Measurements from ENCODE around the gene F2. TPM values are rescaled to one million over a fixed set of nuclear protein-coding genes. Genes with fewer than 3 reads are reported as not detected.
"Not testable (repeated sequence)": the region's sequence is repeated elsewhere in the genome, so short reads cannot be mapped to it uniquely, and the experiment has no call there.

F2 gene
- total RNA-seq, 4 donors from 2014 or later, result 0.41 to 0.48 TPM; not detected in 2

- H3K4me3 ChIP-seq, result no peak overlapping the region
- TF ChIP-seq, protein P1, sequence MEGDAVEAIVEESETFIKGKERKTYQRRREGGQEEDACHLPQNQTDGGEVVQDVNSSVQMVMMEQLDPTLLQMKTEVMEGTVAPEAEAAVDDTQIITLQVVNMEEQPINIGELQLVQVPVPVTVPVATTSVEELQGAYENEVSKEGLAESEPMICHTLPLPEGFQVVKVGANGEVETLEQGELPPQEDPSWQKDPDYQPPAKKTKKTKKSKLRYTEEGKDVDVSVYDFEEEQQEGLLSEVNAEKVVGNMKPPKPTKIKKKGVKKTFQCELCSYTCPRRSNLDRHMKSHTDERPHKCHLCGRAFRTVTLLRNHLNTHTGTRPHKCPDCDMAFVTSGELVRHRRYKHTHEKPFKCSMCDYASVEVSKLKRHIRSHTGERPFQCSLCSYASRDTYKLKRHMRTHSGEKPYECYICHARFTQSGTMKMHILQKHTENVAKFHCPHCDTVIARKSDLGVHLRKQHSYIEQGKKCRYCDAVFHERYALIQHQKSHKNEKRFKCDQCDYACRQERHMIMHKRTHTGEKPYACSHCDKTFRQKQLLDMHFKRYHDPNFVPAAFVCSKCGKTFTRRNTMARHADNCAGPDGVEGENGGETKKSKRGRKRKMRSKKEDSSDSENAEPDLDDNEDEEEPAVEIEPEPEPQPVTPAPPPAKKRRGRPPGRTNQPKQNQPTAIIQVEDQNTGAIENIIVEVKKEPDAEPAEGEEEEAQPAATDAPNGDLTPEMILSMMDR (IDR thresholded peaks at IDR 0.05), result no peak
- TF ChIP-seq EP300 (IDR thresholded peaks at IDR 0.05; ENCODE audit: low read depth) (no peak), POLR2A (IDR thresholded peaks at IDR 0.05) (no peak), POLR2AphosphoS5 (IDR thresholded peaks at IDR 0.05) (no peak)
- no peaks in the 10 kb centered on the region for H3K9me3 ChIP-seq
- intact Hi-C loops (cut with DNase I; ENCODE audit: low total_unique reads), result no loop called here
- in situ Hi-C loops (cut with MboI; ENCODE audit: low pct_ligation_motif_present in 1 of 4, low pct_unique_long_range_greater_than_20kb in 1 of 4, low sequenced_read_pairs in 3 of 4), result no loop called here
- WGBS, 2 donors (ENCODE audit: low coverage in 1 of 2), result 92 to 95% methylated on average over 3 to 7 of the region's 7 CpGs
- no peaks in the 10 kb centered on the region for H3K36me3 ChIP-seq
- no peaks in the 10 kb centered on the region for H3K27me3 ChIP-seq
- no peak overlapping the region for H3K27ac ChIP-seq
- H3K4me1 ChIP-seq, result peaks cover 0 to 5% (median 2%) of the 10 kb centered on the region in 4 donors
- DNase-seq, result no peak
Observed at GRCh38 chr11:46712874-46713576, 6.0 kb upstream of the F2 start.

GRCh38 chr11:46717825-46718154 lies 1.2 kb upstream of the F2 start:
- H3K36me3 ChIP-seq; H3K27me3 ChIP-seq; H3K9me3 ChIP-seq; in situ Hi-C loops (cut with MboI; ENCODE audit: low pct_ligation_motif_present in 1 of 4, low pct_unique_long_range_greater_than_20kb in 1 of 4, low sequenced_read_pairs in 3 of 4); DNase-seq; intact Hi-C loops (cut with DNase I; ENCODE audit: low total_unique reads); H3K4me3 ChIP-seq: not testable (repeated sequence)
- Histone ChIP-seq H3K27ac (peak overlapping the region in 3 of 4 donors; percentile 49 to 59 (median 51)), H3K4me1 (peaks cover 0 to 12% (median 5%) of the 10 kb centered on the region in 4 donors)
- 89 to 100% methylated on average over 2 of the region's 2 CpGs for WGBS, 2 donors (ENCODE audit: low coverage in 1 of 2)

- intact Hi-C loops (cut with DNase I; ENCODE audit: low total_unique reads) (no loop called here), in situ Hi-C loops (cut with MboI; ENCODE audit: low pct_ligation_motif_present in 1 of 4, low pct_unique_long_range_greater_than_20kb in 1 of 4, low sequenced_read_pairs in 3 of 4) (no loop called here)
- Histone ChIP-seq H3K4me3 (no peak overlapping the region), H3K9me3 (no peaks in the 10 kb centered on the region), H3K27ac (peak overlapping the region in 3 of 4 donors; percentile 49 to 59 (median 51)), H3K36me3 (no peaks in the 10 kb centered on the region), H3K27me3 (no peaks in the 10 kb centered on the region), H3K4me1 (peaks cover 0 to 12% (median 5%) of the 10 kb centered on the region in 4 donors)
- DNase-seq, result peak; percentile 51
- peak in 1 of 3 donors; percentile 8 for TF ChIP-seq POLR2AphosphoS5 (IDR thresholded peaks at IDR 0.05)
- TF ChIP-seq, protein P1 (IDR thresholded peaks at IDR 0.05), result no peak
- TF ChIP-seq POLR2A (IDR thresholded peaks at IDR 0.05), result peak; percentile 60
- 58 to 93% methylated on average over 3 to 11 of the region's 11 CpGs for WGBS, 2 donors (ENCODE audit: low coverage in 1 of 2)
Observed at GRCh38 chr11:46718155-46719019, 626 bp upstream of the F2 start.

- Histone ChIP-seq H3K9me3 (no peaks in the 10 kb centered on the region), H3K4me3 (no peak overlapping the region)
Observed at GRCh38 chr11:46719543-46720218, 668 bp downstream of the F2 start.

More at GRCh38 chr11:46719543-46720218, 668 bp downstream of the F2 start:
- no peak overlapping the region for H3K27ac ChIP-seq
- intact Hi-C loops (cut with DNase I; ENCODE audit: low total_unique reads), result no loop called here
- WGBS, 2 donors (ENCODE audit: low coverage in 1 of 2), result 80 to 88% methylated on average over 4 to 25 of the region's 25 CpGs
- no peak for DNase-seq
- in situ Hi-C loops (cut with MboI; ENCODE audit: low pct_ligation_motif_present in 1 of 4, low pct_unique_long_range_greater_than_20kb in 1 of 4, low sequenced_read_pairs in 3 of 4), result no loop called here
- H3K4me1 ChIP-seq, result peaks cover 0 to 12% (median 5%) of the 10 kb centered on the region in 4 donors
- H3K36me3 ChIP-seq, result no peaks in the 10 kb centered on the region
- H3K27me3 ChIP-seq, result no peaks in the 10 kb centered on the region
- TF ChIP-seq POLR2AphosphoS5 (IDR thresholded peaks at IDR 0.05), result no peak
- TF ChIP-seq, protein P1 (IDR thresholded peaks at IDR 0.05), result no peak
- no peak for TF ChIP-seq POLR2A (IDR thresholded peaks at IDR 0.05)
- TF ChIP-seq EP300 (IDR thresholded peaks at IDR 0.05; ENCODE audit: low read depth), result no peak

Data from transverse colon (tissue), 4 donors.